Neural progenitor cell (in vitro differentiated cells): ENCODE results near the gene NINL. TPM values are rescaled to one million over a fixed set of nuclear protein-coding genes. Genes with fewer than 3 reads are reported as not detected.

Experiments used
- DNase-seq: peaks from one replicate; pipeline ENCODE4 v3.0.0-alpha.2; 2016; ENCODE audit warnings: low spot score
- H2AFZ ChIP-seq: fragments of 200-600 bp; sonication (generic); replicated peaks from 2 replicates; pipeline ENCODE4 v1.6.1; 2016; ENCODE audit warnings: antibody characterized with exemption
- H3F3A ChIP-seq: fragments of 200-600 bp; sonication (generic); 2 replicates; pipeline ENCODE4 v1.6.1; 2016; ENCODE audit warnings: antibody characterized with exemption, low read depth
- H3K27ac ChIP-seq: fragments of 200-600 bp; sonication (generic); 2 replicates; pipeline ENCODE4 v1.5.1; 2016; ENCODE audit warnings: mild to moderate bottlenecking
- H3K27me3 ChIP-seq: fragments of 200-600 bp; sonication (generic); 2 replicates; pipeline ENCODE4 v1.6.1; 2016; ENCODE audit warnings: mild to moderate bottlenecking, moderate library complexity
- H3K36me3 ChIP-seq: fragments of 200-600 bp; sonication (generic); 2 replicates; pipeline ENCODE4 v1.5.1; 2016
- H3K4me1 ChIP-seq: fragments of 200-600 bp; sonication (generic); 2 replicates; pipeline ENCODE4 v1.6.1; 2016; ENCODE audit warnings: mixed run types
- H3K4me2 ChIP-seq: fragments of 200-600 bp; sonication (generic); 2 replicates; pipeline ENCODE4 v1.6.1; 2016
- H3K4me3 ChIP-seq: fragments of 200-600 bp; sonication (generic); 2 replicates; pipeline ENCODE4 v1.5.1; 2016
- H3K79me2 ChIP-seq: fragments of 200-600 bp; sonication (generic); 2 replicates; pipeline ENCODE4 v1.6.1; 2016; ENCODE audit warnings: low read depth
- H3K9ac ChIP-seq: fragments of 200-600 bp; sonication (generic); 2 replicates; pipeline ENCODE4 v1.6.1; 2016
- H3K9me3 ChIP-seq: fragments of 200-600 bp; sonication (generic); 2 replicates; pipeline ENCODE4 v1.5.1; 2016; ENCODE audit warnings: low read depth
- H4K20me1 ChIP-seq: fragments of 200-600 bp; sonication (generic); 2 replicates; pipeline ENCODE4 v1.6.1; 2016; ENCODE audit warnings: low read depth
- H3K27ac Mint-ChIP-seq: 3 replicates; pipeline ENCODE4 v1.8.0; 2021; ENCODE audit warnings: mixed read lengths
- H3K27me3 Mint-ChIP-seq: 2 replicates; pipeline ENCODE4 v1.8.0; 2022; ENCODE audit warnings: low read depth, mild to moderate bottlenecking, inconsistent platforms, moderate library complexity, mixed read lengths; ENCODE audit not compliant: insufficient read depth
- H3K36me3 Mint-ChIP-seq: 3 replicates; pipeline ENCODE4 v1.8.0; 2021; ENCODE audit warnings: mixed read lengths
- H3K4me1 Mint-ChIP-seq: 3 replicates; pipeline ENCODE4 v1.8.0; 2021; ENCODE audit warnings: mixed read lengths
- H3K4me3 Mint-ChIP-seq: 3 replicates; pipeline ENCODE4 v1.8.0; 2021; ENCODE audit warnings: mild to moderate bottlenecking, moderate library complexity, mixed read lengths
- H3K9me3 Mint-ChIP-seq: 3 replicates; pipeline ENCODE4 v1.8.0; 2020; ENCODE audit warnings: mixed read lengths
- CTCF ChIP-seq: fragments of 200-600 bp; sonication (generic); IDR thresholded peaks from 2 replicates; pipeline ENCODE4 v1.5.1; 2017; ENCODE audit warnings: antibody characterized with exemption, mild to moderate bottlenecking
- EZH2 ChIP-seq: fragments of 200-600 bp; sonication (generic); IDR thresholded peaks from 2 replicates; pipeline ENCODE4 v1.6.1; 2017; ENCODE audit warnings: antibody characterized with exemption, mild to moderate bottlenecking, moderate library complexity
- EZH2phosphoT487 ChIP-seq: fragments of 200-600 bp; sonication (generic); IDR thresholded peaks from 2 replicates; pipeline ENCODE4 v1.6.1; 2017; ENCODE audit warnings: antibody characterized with exemption
- total RNA-seq: library from RNA; depleted of rRNA; stranded (reverse); fragments of >200 nt; gene quantifications from 2 replicates; pipeline ENCODE4 v1.2.3, GENCODE V29; 2015; ENCODE audit warnings: low replicate concordance

NINL gene
- total RNA-seq, 1 donor from 2014 or later: 21.5 TPM

GRCh38 chr20:25571240-25571639, 14.1 kb downstream of the NINL start:
- peaks cover 85% of the 10 kb centered on the region for H3K79me2 ChIP-seq
- no peak for TF ChIP-seq CTCF
- H3K36me3 Mint-ChIP-seq: peaks cover 37% of the 10 kb centered on the region
- peaks cover 23% of the 10 kb centered on the region for H3K4me1 Mint-ChIP-seq
- no peak overlapping the region for H3K27ac Mint-ChIP-seq
- H3K9me3 Mint-ChIP-seq: peaks cover 9% of the 10 kb centered on the region
- H3K36me3 ChIP-seq: no peaks in the 10 kb centered on the region
- DNase-seq: no peak
- H3K27me3 ChIP-seq: no peaks in the 10 kb centered on the region
- H3K9me3 ChIP-seq: no peaks in the 10 kb centered on the region
- H3K4me1 ChIP-seq: no peaks in the 10 kb centered on the region
- no peaks in the 10 kb centered on the region for H3K27me3 Mint-ChIP-seq
- H3K9ac ChIP-seq: no peak overlapping the region
- H3F3A ChIP-seq: no peaks in the 10 kb centered on the region
- no peak overlapping the region for H2AFZ ChIP-seq
- peaks cover 35% of the 10 kb centered on the region for H4K20me1 ChIP-seq
- no peak overlapping the region for H3K4me3 ChIP-seq
- no peak overlapping the region for H3K4me2 ChIP-seq
- no peak overlapping the region for H3K4me3 Mint-ChIP-seq
- no peak overlapping the region for H3K27ac ChIP-seq

GRCh38 chr20:25570148-25570530, 15.2 kb downstream of the NINL start:
- peak overlapping the region; percentile 59 for H3K27ac Mint-ChIP-seq
- no peaks in the 10 kb centered on the region for H3K27me3 Mint-ChIP-seq
- Histone ChIP-seq H3K4me1 (peaks cover 6% of the 10 kb centered on the region), H3K4me3 (no peak overlapping the region), H3K36me3 (no peaks in the 10 kb centered on the region), H3K4me2 (no peak overlapping the region), H3K9me3 (no peaks in the 10 kb centered on the region), H3K27ac (no peak overlapping the region), H3K79me2 (peaks cover 87% of the 10 kb centered on the region), H3K27me3 (no peaks in the 10 kb centered on the region), H2AFZ (no peak overlapping the region), H3F3A (no peaks in the 10 kb centered on the region), H3K9ac (no peak overlapping the region), H4K20me1 (peaks cover 26% of the 10 kb centered on the region)
- no peak for TF ChIP-seq EZH2
- TF ChIP-seq EZH2phosphoT487: no peak
- TF ChIP-seq CTCF: no peak
- H3K36me3 Mint-ChIP-seq: peaks cover 42% of the 10 kb centered on the region
- H3K9me3 Mint-ChIP-seq: peaks cover 13% of the 10 kb centered on the region
- H3K4me3 Mint-ChIP-seq: no peak overlapping the region
- H3K4me1 Mint-ChIP-seq: peaks cover 26% of the 10 kb centered on the region
- DNase-seq: no peak

- Histone ChIP-seq H3K4me1 (peaks cover 6% of the 10 kb centered on the region), H3K79me2 (peaks cover 86% of the 10 kb centered on the region), H3F3A (no peaks in the 10 kb centered on the region), H4K20me1 (peaks cover 18% of the 10 kb centered on the region), H3K9me3 (no peaks in the 10 kb centered on the region), H3K4me3 (no peak overlapping the region), H3K9ac (no peak overlapping the region), H3K4me2 (no peak overlapping the region), H3K36me3 (no peaks in the 10 kb centered on the region), H2AFZ (no peak overlapping the region), H3K27me3 (no peaks in the 10 kb centered on the region), H3K27ac (no peak overlapping the region)
- peaks cover 11% of the 10 kb centered on the region for H3K4me1 Mint-ChIP-seq
- peaks cover 34% of the 10 kb centered on the region for H3K9me3 Mint-ChIP-seq
- no peak overlapping the region for H3K27ac Mint-ChIP-seq
- H3K36me3 Mint-ChIP-seq: peaks cover 44% of the 10 kb centered on the region
- TF ChIP-seq EZH2: no peak
- no peak overlapping the region for H3K4me3 Mint-ChIP-seq
- no peak for DNase-seq
- no peaks in the 10 kb centered on the region for H3K27me3 Mint-ChIP-seq
These were observed 18.0 kb downstream of the NINL start for GRCh38 chr20:25567286-25567685.

GRCh38 chr20:25566821-25567220, 18.5 kb downstream of the NINL start:
- Histone ChIP-seq H3K4me2 (no peak overlapping the region), H3K4me1 (peaks cover 6% of the 10 kb centered on the region), H3K4me3 (no peak overlapping the region), H3K79me2 (peaks cover 82% of the 10 kb centered on the region), H3K27ac (no peak overlapping the region), H3K9me3 (no peaks in the 10 kb centered on the region), H3F3A (no peaks in the 10 kb centered on the region), H3K27me3 (no peaks in the 10 kb centered on the region), H2AFZ (no peak overlapping the region), H3K36me3 (no peaks in the 10 kb centered on the region), H4K20me1 (peaks cover 18% of the 10 kb centered on the region), H3K9ac (no peak overlapping the region)
- no peak overlapping the region for H3K27ac Mint-ChIP-seq
- DNase-seq: no peak
- no peak overlapping the region for H3K4me3 Mint-ChIP-seq
- H3K36me3 Mint-ChIP-seq: peaks cover 44% of the 10 kb centered on the region
- H3K9me3 Mint-ChIP-seq: peaks cover 34% of the 10 kb centered on the region
- no peaks in the 10 kb centered on the region for H3K27me3 Mint-ChIP-seq
- peaks cover 10% of the 10 kb centered on the region for H3K4me1 Mint-ChIP-seq
- TF ChIP-seq EZH2phosphoT487 (no peak), EZH2 (no peak), CTCF (no peak)
